Measurements from ENCODE around the gene SALL1.

SALL1 gene

GRCh38 chr16:51116353-51116752 lies 34.7 kb downstream of the SALL1 start:
- H3K9ac ChIP-seq (ENCODE audit: low read length), result no peak overlapping the region
- H2AFZ ChIP-seq (ENCODE audit: low read depth, low read length), result no peak overlapping the region
- no peak overlapping the region for H3K4me3 ChIP-seq (ENCODE audit: low read length)
- no peak for TF ChIP-seq EZH2phosphoT487 (IDR thresholded peaks at IDR 0.05; ENCODE audit: low read depth)
- TF ChIP-seq, protein P1, sequence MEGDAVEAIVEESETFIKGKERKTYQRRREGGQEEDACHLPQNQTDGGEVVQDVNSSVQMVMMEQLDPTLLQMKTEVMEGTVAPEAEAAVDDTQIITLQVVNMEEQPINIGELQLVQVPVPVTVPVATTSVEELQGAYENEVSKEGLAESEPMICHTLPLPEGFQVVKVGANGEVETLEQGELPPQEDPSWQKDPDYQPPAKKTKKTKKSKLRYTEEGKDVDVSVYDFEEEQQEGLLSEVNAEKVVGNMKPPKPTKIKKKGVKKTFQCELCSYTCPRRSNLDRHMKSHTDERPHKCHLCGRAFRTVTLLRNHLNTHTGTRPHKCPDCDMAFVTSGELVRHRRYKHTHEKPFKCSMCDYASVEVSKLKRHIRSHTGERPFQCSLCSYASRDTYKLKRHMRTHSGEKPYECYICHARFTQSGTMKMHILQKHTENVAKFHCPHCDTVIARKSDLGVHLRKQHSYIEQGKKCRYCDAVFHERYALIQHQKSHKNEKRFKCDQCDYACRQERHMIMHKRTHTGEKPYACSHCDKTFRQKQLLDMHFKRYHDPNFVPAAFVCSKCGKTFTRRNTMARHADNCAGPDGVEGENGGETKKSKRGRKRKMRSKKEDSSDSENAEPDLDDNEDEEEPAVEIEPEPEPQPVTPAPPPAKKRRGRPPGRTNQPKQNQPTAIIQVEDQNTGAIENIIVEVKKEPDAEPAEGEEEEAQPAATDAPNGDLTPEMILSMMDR (IDR thresholded peaks at IDR 0.05; ENCODE audit: low read depth, low read length), result no peak
- no peaks in the 10 kb centered on the region for H4K20me1 ChIP-seq (ENCODE audit: insufficient read depth, low read length)
- H3K4me2 ChIP-seq (ENCODE audit: low read length), result no peak overlapping the region
- H3K27ac ChIP-seq (ENCODE audit: low read length), result no peak overlapping the region
- H3K9me3 ChIP-seq (ENCODE audit: insufficient read depth, low read length), result no peaks in the 10 kb centered on the region
- peaks cover 19% of the 10 kb centered on the region for H3K27me3 ChIP-seq (ENCODE audit: low read depth, low read length)
- no peaks in the 10 kb centered on the region for H3K4me1 ChIP-seq (ENCODE audit: low read length)
- no peaks in the 10 kb centered on the region for H3K36me3 ChIP-seq (replicated peaks; ENCODE audit: low read depth, low read length)
- H3K79me2 ChIP-seq (ENCODE audit: low read length), result no peaks in the 10 kb centered on the region

DNA sequence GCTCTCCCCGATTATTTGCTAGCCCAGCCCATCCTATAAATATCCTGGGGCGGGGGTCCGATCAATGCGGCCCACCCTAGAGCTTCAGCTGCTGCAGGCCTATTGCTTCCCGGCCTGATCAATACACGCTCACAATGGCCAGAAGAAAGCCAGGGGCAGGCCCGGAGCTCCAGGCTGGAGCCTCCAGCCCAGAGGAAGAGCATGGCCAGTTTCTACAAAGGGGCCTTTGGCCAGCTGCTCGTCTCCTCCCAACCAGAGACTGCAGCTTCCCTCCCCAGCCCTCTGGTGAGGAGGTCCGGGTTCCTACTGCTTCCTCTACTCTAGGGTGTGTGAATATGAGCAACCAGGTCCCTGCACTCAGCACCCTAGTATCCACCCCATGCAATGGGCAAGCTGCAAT lies 36.7 kb downstream of the SALL1 start:
- H4K20me1 ChIP-seq (ENCODE audit: insufficient read depth, low read length), result no peaks in the 10 kb centered on the region
- no peak overlapping the region for H3K4me2 ChIP-seq (ENCODE audit: low read length)
- H3K4me1 ChIP-seq (ENCODE audit: low read length), result no peaks in the 10 kb centered on the region
- no peaks in the 10 kb centered on the region for H3K79me2 ChIP-seq (ENCODE audit: low read length)
- no peak overlapping the region for H3K4me3 ChIP-seq (ENCODE audit: low read length)
- H2AFZ ChIP-seq (ENCODE audit: low read depth, low read length), result no peak overlapping the region
- no peaks in the 10 kb centered on the region for H3K9me3 ChIP-seq (ENCODE audit: insufficient read depth, low read length)
- H3K36me3 ChIP-seq (replicated peaks; ENCODE audit: low read depth, low read length), result no peaks in the 10 kb centered on the region
- TF ChIP-seq EZH2phosphoT487 (IDR thresholded peaks at IDR 0.05; ENCODE audit: low read depth), result no peak
- TF ChIP-seq, protein P1 (IDR thresholded peaks at IDR 0.05; ENCODE audit: low read depth, low read length), result no peak
- H3K9ac ChIP-seq (ENCODE audit: low read length), result no peak overlapping the region
- peaks cover 22% of the 10 kb centered on the region; the same call in 1 of the 2 replicates for H3K27me3 ChIP-seq (ENCODE audit: low read depth, low read length)
- H3K27ac ChIP-seq (ENCODE audit: low read length), result no peak overlapping the region

- Histone ChIP-seq H3K4me2 (ENCODE audit: low read length) (no peak overlapping the region), H3K36me3 (replicated peaks; ENCODE audit: low read depth, low read length) (no peaks in the 10 kb centered on the region), H3K27me3 (ENCODE audit: low read depth, low read length) (peaks cover 19% of the 10 kb centered on the region; the same call in 1 of the 2 replicates), H3K9ac (ENCODE audit: low read length) (no peak overlapping the region), H2AFZ (ENCODE audit: low read depth, low read length) (no peak overlapping the region), H3K9me3 (ENCODE audit: insufficient read depth, low read length) (no peaks in the 10 kb centered on the region), H3K4me3 (ENCODE audit: low read length) (no peak overlapping the region), H3K79me2 (ENCODE audit: low read length) (no peaks in the 10 kb centered on the region), H3K27ac (ENCODE audit: low read length) (no peak overlapping the region), H4K20me1 (ENCODE audit: insufficient read depth, low read length) (no peaks in the 10 kb centered on the region), H3K4me1 (ENCODE audit: low read length) (no peaks in the 10 kb centered on the region)
- TF ChIP-seq, protein P1 (IDR thresholded peaks at IDR 0.05; ENCODE audit: low read depth, low read length), result no peak
- no peak for TF ChIP-seq EZH2phosphoT487 (IDR thresholded peaks at IDR 0.05; ENCODE audit: low read depth)
Observed at GRCh38 chr16:51113236-51114125, 37.6 kb downstream of the SALL1 start.

DNA sequence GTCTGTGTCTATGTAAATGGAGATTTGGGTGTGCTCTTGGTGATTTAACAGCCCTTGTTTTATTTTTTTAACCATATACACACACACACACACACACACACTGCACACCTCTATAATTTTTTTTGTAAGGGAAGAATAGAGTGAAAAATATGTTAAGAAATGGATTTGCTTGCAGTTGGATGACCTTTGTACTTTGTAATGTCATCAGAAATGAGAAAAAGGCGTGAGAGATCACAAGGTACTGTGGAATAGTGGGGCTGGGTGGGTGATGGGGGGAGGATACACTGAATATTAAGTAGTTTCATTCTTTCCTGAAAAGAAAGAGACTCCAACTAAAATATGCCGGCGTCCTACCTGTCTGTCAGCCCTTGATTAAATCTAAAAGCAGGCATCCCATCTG lies 38.7 kb downstream of the SALL1 start:
- Histone ChIP-seq H3K79me2 (ENCODE audit: low read length) (no peaks in the 10 kb centered on the region), H3K4me1 (ENCODE audit: low read length) (no peaks in the 10 kb centered on the region), H3K4me3 (ENCODE audit: low read length) (no peak overlapping the region), H3K36me3 (replicated peaks; ENCODE audit: low read depth, low read length) (no peaks in the 10 kb centered on the region), H3K27me3 (ENCODE audit: low read depth, low read length) (0 out of 2 replicates have a peak, but pooled peaks cover 19% of the 10 kb centered on the region), H3K27ac (ENCODE audit: low read length) (no peak overlapping the region), H3K9ac (ENCODE audit: low read length) (no peak overlapping the region), H4K20me1 (ENCODE audit: insufficient read depth, low read length) (no peaks in the 10 kb centered on the region), H2AFZ (ENCODE audit: low read depth, low read length) (no peak overlapping the region), H3K9me3 (ENCODE audit: insufficient read depth, low read length) (no peaks in the 10 kb centered on the region), H3K4me2 (ENCODE audit: low read length) (no peak overlapping the region)
- TF ChIP-seq, protein P1 (IDR thresholded peaks at IDR 0.05; ENCODE audit: low read depth, low read length), result no peak
- no peak for TF ChIP-seq EZH2phosphoT487 (IDR thresholded peaks at IDR 0.05; ENCODE audit: low read depth)

All from OCI-LY3 (cell line).